IMR-90 (cell line): ENCODE results near the gene LYRM2. TPM values are rescaled to one million over a fixed set of nuclear protein-coding genes. Genes with fewer than 3 reads are reported as not detected.

ENCODE experiments used
- ATAC-seq: fragments of 200-7000 bp; cut with Tn5 transposase; 2 replicates; pipeline ENCODE4 v1.9.1; 2020; ENCODE audit warnings: low read depth, mild to moderate bottlenecking, moderate library complexity
- BruUV-seq: library from RNA; stranded (reverse); fragments of 400-500 nt; replicated peaks from 2 replicates; lab custom pipeline; 2021; lab: Mats Ljungman, UMichigan
- CTCF ChIA-PET: fragments of 300-600 bp; formaldehyde crosslinking; extraction: SDS; loops from one replicate; lab custom pipeline; 2021; ENCODE audit warnings: antibody characterized with exemption; lab: Yijun Ruan, JAX
- POLR2A ChIA-PET: fragments of 300-600 bp; sonication (Branson Sonifier 250); formaldehyde crosslinking; loops from one replicate; lab custom pipeline; 2022; ENCODE audit warnings: antibody characterized with exemption; ENCODE audit not compliant: unreplicated experiment; lab: Charles Lee
- DNase-seq: peaks from one replicate; pipeline ENCODE4 v3.0.0; 2013
- H2AFZ ChIP-seq: replicated peaks from 2 replicates; pipeline ENCODE3; 2013; ENCODE audit warnings: low read length, mild to moderate bottlenecking; ENCODE audit not compliant: poor library complexity
- H2AK5ac ChIP-seq: 2 replicates; pipeline ENCODE4 v1.6.1; 2013; ENCODE audit warnings: low read depth, low read length, inconsistent platforms
- H2AK9ac ChIP-seq: replicated peaks from 2 replicates; pipeline ENCODE3; 2013; ENCODE audit warnings: mild to moderate bottlenecking, low read depth, low read length, moderate library complexity; ENCODE audit not compliant: poor library complexity
- H2BK120ac ChIP-seq: 2 replicates; pipeline ENCODE4 v1.6.1; 2013; ENCODE audit warnings: low read depth, low read length, inconsistent platforms
- H2BK15ac ChIP-seq: 3 replicates; pipeline ENCODE4 v1.6.1; 2013; ENCODE audit warnings: low read depth, low read length, inconsistent platforms
- H2BK20ac ChIP-seq: 2 replicates; pipeline ENCODE4 v1.6.1; 2013; ENCODE audit warnings: low read depth, mild to moderate bottlenecking, inconsistent platforms, low read length, moderate library complexity
- H2BK5ac ChIP-seq: 2 replicates; pipeline ENCODE4 v1.6.1; 2013; ENCODE audit warnings: mild to moderate bottlenecking, low read depth, low read length, inconsistent platforms; ENCODE audit not compliant: poor library complexity, severe bottlenecking
- H3K14ac ChIP-seq: replicated peaks from 2 replicates; pipeline ENCODE4 v1.6.1; 2013; ENCODE audit warnings: low read depth, low read length, inconsistent platforms
- H3K18ac ChIP-seq: 2 replicates; pipeline ENCODE4 v1.6.1; 2013; ENCODE audit warnings: low read depth, low read length, control low read depth
- H3K23ac ChIP-seq: 2 replicates; pipeline ENCODE4 v1.6.1; 2013; ENCODE audit warnings: low read depth, low read length, inconsistent platforms
- H3K27ac ChIP-seq: 2 replicates; pipeline ENCODE4 v1.5.1; 2013; ENCODE audit warnings: mild to moderate bottlenecking, control low read depth, low read length; ENCODE audit not compliant: insufficient read depth
- H3K27me3 ChIP-seq: 2 replicates; pipeline ENCODE4 v1.6.1; 2013; ENCODE audit warnings: low read length; ENCODE audit not compliant: control insufficient read depth, insufficient read depth
- H3K36me3 ChIP-seq: 2 replicates; pipeline ENCODE4 v1.6.1; 2013; ENCODE audit warnings: low read length, mixed read lengths; ENCODE audit not compliant: control insufficient read depth, insufficient read depth
- H3K4ac ChIP-seq: 2 replicates; pipeline ENCODE4 v1.6.1; 2013; ENCODE audit warnings: low read depth, low read length, inconsistent platforms
- H3K4me1 ChIP-seq: 2 replicates; pipeline ENCODE4 v1.6.1; 2013; ENCODE audit warnings: low read length, mixed read lengths; ENCODE audit not compliant: control insufficient read depth, insufficient read depth
- H3K4me2 ChIP-seq: 2 replicates; pipeline ENCODE4 v1.6.1; 2013; ENCODE audit warnings: low read depth, mild to moderate bottlenecking, control low read depth, low read length, moderate library complexity
- H3K4me3 ChIP-seq: 2 replicates; pipeline ENCODE4 v1.5.1; 2013; ENCODE audit warnings: low read depth, mild to moderate bottlenecking, control low read depth, low read length, moderate library complexity; ENCODE audit not compliant: insufficient read depth
- H3K56ac ChIP-seq: 2 replicates; pipeline ENCODE4 v1.6.1; 2013; ENCODE audit warnings: low read length, inconsistent platforms; ENCODE audit not compliant: insufficient read depth; ENCODE audit errors: extremely low read depth
- H3K79me1 ChIP-seq, 2 experiments: 2 replicates each; pipeline ENCODE4 v1.6.1; 2013; ENCODE audit warnings: low read length in 2 of 2, inconsistent platforms in 1 of 2, low read depth in 1 of 2
- H3K9ac ChIP-seq: 2 replicates; pipeline ENCODE4 v1.6.1; 2013; ENCODE audit warnings: low read depth, low read length, control low read depth
- H3K9me1 ChIP-seq: 2 replicates; pipeline ENCODE4 v1.6.1; 2013; ENCODE audit warnings: low read length, inconsistent platforms; ENCODE audit not compliant: insufficient read depth
- H3K9me3 ChIP-seq: 2 replicates; pipeline ENCODE4 v1.6.1; 2013; ENCODE audit warnings: low read length; ENCODE audit not compliant: control insufficient read depth, insufficient read depth
- H4K20me1 ChIP-seq: 2 replicates; pipeline ENCODE4 v1.6.1; 2013; ENCODE audit warnings: low read length, inconsistent platforms; ENCODE audit not compliant: insufficient read depth
- H4K5ac ChIP-seq: 2 replicates; pipeline ENCODE4 v1.6.1; 2013; ENCODE audit warnings: mild to moderate bottlenecking, low read depth, low read length, control low read depth
- H4K8ac ChIP-seq, 2 experiments: 2 replicates each; pipeline ENCODE4 v1.6.1; 2013; ENCODE audit warnings: low read depth in 2 of 2, low read length in 2 of 2, control low read depth in 1 of 2, inconsistent platforms in 1 of 2
- H4K91ac ChIP-seq: 2 replicates; pipeline ENCODE4 v1.6.1; 2013; ENCODE audit warnings: low read depth, low read length, inconsistent platforms; ENCODE audit not compliant: insufficient read depth
- BHLHE40 ChIP-seq: fragments of 150-350 bp; IDR thresholded peaks from 2 replicates; pipeline ENCODE4 v1.6.1; 2016; ENCODE audit warnings: mild to moderate bottlenecking, low read depth, low read length
- CHD1 ChIP-seq: IDR thresholded peaks from 2 replicates; pipeline ENCODE4 v1.6.1; 2012; ENCODE audit warnings: low read depth, low read length, improper control_type of control experiment
- ELK1 ChIP-seq: fragments of 150-350 bp; IDR thresholded peaks from 2 replicates; pipeline ENCODE4 v1.6.1; 2016; ENCODE audit warnings: low read depth, mild to moderate bottlenecking, low read length, moderate library complexity, borderline replicate concordance
- FOS ChIP-seq: fragments of 150-350 bp; IDR thresholded peaks from 2 replicates; pipeline ENCODE4 v1.6.1; 2016; ENCODE audit warnings: low read depth, low read length
- MAFK ChIP-seq: IDR thresholded peaks from 2 replicates; pipeline ENCODE4 v1.6.1; 2012; ENCODE audit warnings: low read depth, low read length, improper control_type of control experiment
- MAZ ChIP-seq: IDR thresholded peaks from 2 replicates; pipeline ENCODE4 v1.6.1; 2012; ENCODE audit warnings: low read depth, mild to moderate bottlenecking, low read length, improper control_type of control experiment, moderate library complexity, borderline replicate concordance
- MXI1 ChIP-seq: IDR thresholded peaks from 2 replicates; pipeline ENCODE4 v1.6.1; 2012; ENCODE audit warnings: low read depth, mild to moderate bottlenecking, low read length, moderate library complexity, borderline replicate concordance
- NFE2L2 ChIP-seq: fragments of 150-350 bp; IDR thresholded peaks from 2 replicates; pipeline ENCODE4 v1.6.1; 2016; ENCODE audit warnings: low read depth, mild to moderate bottlenecking, low read length
- POLR2A ChIP-seq: IDR thresholded peaks from 2 replicates; pipeline ENCODE4 v1.6.1; 2012; ENCODE audit warnings: mild to moderate bottlenecking, low read depth, low read length
- RAD21 ChIP-seq: IDR thresholded peaks from 2 replicates; pipeline ENCODE4 v1.6.1; 2012; ENCODE audit warnings: low read length, improper control_type of control experiment
- RCOR1 ChIP-seq: IDR thresholded peaks from 2 replicates; pipeline ENCODE4 v1.6.1; 2012; ENCODE audit warnings: mild to moderate bottlenecking, low read length, improper control_type of control experiment; ENCODE audit not compliant: insufficient replicate concordance
- SMC3 ChIP-seq: fragments of 150-350 bp; IDR thresholded peaks from 2 replicates; pipeline ENCODE4 v1.6.1; 2016; ENCODE audit warnings: low read depth, mild to moderate bottlenecking, antibody characterized with exemption, low read length, moderate library complexity
- USF2 ChIP-seq: fragments of 150-350 bp; IDR thresholded peaks from 2 replicates; pipeline ENCODE4 v1.6.1; 2017; ENCODE audit warnings: mild to moderate bottlenecking, antibody characterized with exemption, low read length, low read depth
- WGBS, 2 experiments: methylation state at CpG; one replicate each; pipeline versions ENCODE4 v1.1.5 to v1.1.7; 2013; ENCODE audit warnings: missing lambda C conversion rate in 2 of 2; ENCODE audit not compliant: insufficient read length in 1 of 2; ENCODE audit errors: extremely low coverage in 2 of 2; 5-methylcytosine and 5-hydroxymethylcytosine counted together
- dilution Hi-C: fragments of 300-500 bp; cut with HindIII; formaldehyde crosslinking; loops from one replicate; pipeline ENCODE4 v1.14.3; 2018; ENCODE audit warnings: low sequenced_read_pairs; ENCODE audit not compliant: unreplicated experiment
- in situ Hi-C: fragments of 300-500 bp; cut with MboI; formaldehyde crosslinking; loops from 3 replicates; pipeline ENCODE4 v1.14.3; 2019; ENCODE audit warnings: low sequenced_read_pairs, inconsistent platforms, mixed read lengths
- intact Hi-C: fragments of 100-400 bp; cut with micrococcal nuclease; formaldehyde crosslinking; loops from 2 replicates; pipeline ENCODE4 v1.10.0; 2022
- polyA plus RNA-seq, 3 experiments: library from polyadenylated mRNA; depleted of rRNA; stranded (reverse); fragments of >200 nt; gene quantifications; 2 replicates each; pipeline ENCODE4 v1.2.3, GENCODE V29; 2012; ENCODE audit warnings: low replicate concordance in 1 of 3
- total RNA-seq: library from RNA; depleted of rRNA; stranded (reverse); fragments of >200 nt; gene quantifications from 2 replicates; pipeline ENCODE4 v1.2.3, GENCODE V29; 2012
- TF ChIP-seq, protein P1 (sequence below): conservative IDR thresholded peaks from 2 replicates; pipeline ENCODE4 v1.5.1; 2012; ENCODE audit warnings: mild to moderate bottlenecking, low read depth, low read length, improper control_type of control experiment

LYRM2 gene
- total and polyA plus RNA-seq, 2 of the 4 experiments (the other 2 are of a cell fraction) = 14.0 to 24.0 TPM

DNA sequence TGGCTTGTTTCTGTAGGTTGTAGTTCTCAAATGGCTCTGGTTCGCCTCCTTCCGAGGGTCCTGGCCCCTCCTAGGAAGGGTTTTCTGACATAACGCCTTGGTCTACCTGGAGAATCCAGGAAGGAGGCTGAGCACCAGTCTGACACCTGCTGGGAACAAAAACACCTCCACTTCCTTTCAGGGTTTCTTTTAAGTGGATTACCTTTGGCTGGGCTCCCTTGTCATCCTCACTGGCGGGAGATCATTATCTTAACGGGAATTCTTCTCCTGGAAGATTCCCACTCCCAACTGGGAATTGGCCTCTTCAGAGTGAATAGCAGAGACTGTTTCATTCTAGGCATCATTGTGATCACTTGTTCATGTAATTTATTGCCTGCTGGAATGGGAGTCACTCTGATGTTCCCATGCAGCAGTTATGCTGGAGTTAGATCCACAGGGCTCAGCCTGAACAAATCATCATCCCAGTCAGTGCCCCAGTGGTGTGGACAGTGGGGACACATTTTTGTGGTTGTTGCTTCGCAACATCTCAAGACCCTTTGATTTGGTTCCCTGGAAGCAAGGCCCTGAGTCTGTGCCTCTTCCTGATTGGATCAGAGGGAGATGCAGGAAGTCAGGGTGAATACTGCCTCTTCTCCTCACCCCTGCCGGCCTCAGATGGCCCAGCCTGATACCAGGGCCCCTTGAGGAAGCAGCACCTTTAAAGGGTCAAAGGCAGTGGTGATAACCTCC is 49.1 kb downstream of the LYRM2 start:
- in situ Hi-C loops (no loop called here), intact Hi-C loops (no loop called here), dilution Hi-C loops (no loop called here)
- Histone ChIP-seq H3K4me1 (no peaks in the 10 kb centered on the region), H2BK20ac (no peak overlapping the region), H3K36me3 (no peaks in the 10 kb centered on the region), H3K79me1 (no peaks in the 10 kb centered on the region), H3K9me1 (0 out of 2 replicates have a peak, but pooled peaks cover 4% of the 10 kb centered on the region), H3K18ac (no peak overlapping the region), H3K9me3 (no peaks in the 10 kb centered on the region), H3K23ac (no peak overlapping the region), H2AK9ac (no peak overlapping the region), H2AK5ac (no peak overlapping the region), H3K4ac (no peak overlapping the region), H2BK15ac (no peak overlapping the region), H3K27me3 (no peaks in the 10 kb centered on the region; the same call in 1 of the 2 replicates), H3K14ac (no peak overlapping the region), H2BK5ac (no peak overlapping the region), H4K8ac (no peak overlapping the region), H3K9ac (no peak overlapping the region), H2BK120ac (no peak overlapping the region), H4K91ac (no peak overlapping the region), H3K27ac (no peak overlapping the region), H2AFZ (no peak overlapping the region), H3K56ac (no peak overlapping the region), H3K4me2 (no peak overlapping the region), H3K4me3 (no peak overlapping the region), H4K5ac (no peak overlapping the region), H4K20me1 (no peaks in the 10 kb centered on the region)
- CTCF ChIA-PET = no interaction called here
- WGBS, 2 experiments = no CpG with 5 or more reads among the region's 7 CpGs
- ATAC-seq (no peak), DNase-seq (no peak)
- POLR2A ChIA-PET = no interaction called here
- TF ChIP-seq BHLHE40 (no peak), ELK1 (no peak), POLR2A (no peak), SMC3 (no peak), RCOR1 (no peak), NFE2L2 (no peak), MAZ (no peak), MAFK (no peak), RAD21 (no peak), FOS (no peak), CHD1 (no peak), USF2 (no peak), MXI1 (no peak)
- TF ChIP-seq, protein P1, sequence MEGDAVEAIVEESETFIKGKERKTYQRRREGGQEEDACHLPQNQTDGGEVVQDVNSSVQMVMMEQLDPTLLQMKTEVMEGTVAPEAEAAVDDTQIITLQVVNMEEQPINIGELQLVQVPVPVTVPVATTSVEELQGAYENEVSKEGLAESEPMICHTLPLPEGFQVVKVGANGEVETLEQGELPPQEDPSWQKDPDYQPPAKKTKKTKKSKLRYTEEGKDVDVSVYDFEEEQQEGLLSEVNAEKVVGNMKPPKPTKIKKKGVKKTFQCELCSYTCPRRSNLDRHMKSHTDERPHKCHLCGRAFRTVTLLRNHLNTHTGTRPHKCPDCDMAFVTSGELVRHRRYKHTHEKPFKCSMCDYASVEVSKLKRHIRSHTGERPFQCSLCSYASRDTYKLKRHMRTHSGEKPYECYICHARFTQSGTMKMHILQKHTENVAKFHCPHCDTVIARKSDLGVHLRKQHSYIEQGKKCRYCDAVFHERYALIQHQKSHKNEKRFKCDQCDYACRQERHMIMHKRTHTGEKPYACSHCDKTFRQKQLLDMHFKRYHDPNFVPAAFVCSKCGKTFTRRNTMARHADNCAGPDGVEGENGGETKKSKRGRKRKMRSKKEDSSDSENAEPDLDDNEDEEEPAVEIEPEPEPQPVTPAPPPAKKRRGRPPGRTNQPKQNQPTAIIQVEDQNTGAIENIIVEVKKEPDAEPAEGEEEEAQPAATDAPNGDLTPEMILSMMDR = no peak
- BruUV-seq = no TSS peak
